Medulla oblongata (tissue), 1 donor: ENCODE measurements around the gene DXO.

Experiments
- DNase-seq: peaks from one replicate; pipeline ENCODE4 v3.0.0-alpha.2; 2015; ENCODE audit errors: extremely low spot score

DXO gene

GRCh38 chr6:31930962-31931361 lies 41.0 kb downstream of the DXO start:
- DNase-seq, result no peak

DNA sequence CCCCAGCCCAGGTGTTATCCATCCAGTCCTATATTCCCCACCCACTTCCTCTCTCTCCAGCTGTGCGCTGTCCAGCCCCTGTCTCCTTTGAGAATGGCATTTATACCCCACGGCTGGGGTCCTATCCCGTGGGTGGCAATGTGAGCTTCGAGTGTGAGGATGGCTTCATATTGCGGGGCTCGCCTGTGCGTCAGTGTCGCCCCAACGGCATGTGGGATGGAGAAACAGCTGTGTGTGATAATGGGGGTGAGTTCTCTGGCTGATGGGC lies 43.3 kb downstream of the DXO start:
- no peak for DNase-seq

GRCh38 chr6:31927863-31928671 lies 43.9 kb downstream of the DXO start:
- DNase-seq, result no peak

DNA sequence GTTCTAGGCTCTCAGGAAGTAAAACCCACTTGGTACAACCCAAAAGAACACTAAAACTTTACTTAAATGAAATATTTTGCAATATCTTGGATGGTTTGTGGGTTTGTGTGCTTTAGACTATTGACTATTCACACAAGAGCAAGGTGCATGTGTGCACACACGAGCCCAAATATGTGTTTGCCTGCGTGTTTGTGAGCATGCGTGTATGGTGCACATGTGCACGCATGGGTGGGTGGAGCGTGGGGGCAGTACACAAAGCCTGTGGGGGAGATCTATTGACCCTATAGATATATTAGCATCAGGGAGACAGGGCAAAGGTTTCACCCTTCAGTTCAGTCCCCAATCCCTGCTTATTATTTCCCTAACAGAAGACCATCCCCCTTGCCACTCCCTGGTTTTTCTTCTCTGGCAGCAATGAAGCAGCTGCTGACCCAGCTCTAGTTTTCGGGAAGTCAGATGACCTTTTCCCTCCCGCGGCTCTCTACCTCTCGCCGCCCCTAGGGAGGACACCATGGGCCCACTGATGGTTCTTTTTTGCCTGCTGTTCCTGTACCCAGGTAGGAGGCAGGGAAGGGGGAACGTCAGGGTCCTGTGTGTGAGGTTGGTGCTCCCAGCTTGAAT lies 44.6 kb downstream of the DXO start, which contains the start of gene C2:
TSS of gene C2 (plus strand) at position 476 of the 621 bp plus-strand sequence. CDS start at position 512, 36 bp downstream.
- no peak for DNase-seq

- no peak for DNase-seq
These were observed 49.0 kb downstream of the DXO start for GRCh38 chr6:31922942-31923341.

DNA sequence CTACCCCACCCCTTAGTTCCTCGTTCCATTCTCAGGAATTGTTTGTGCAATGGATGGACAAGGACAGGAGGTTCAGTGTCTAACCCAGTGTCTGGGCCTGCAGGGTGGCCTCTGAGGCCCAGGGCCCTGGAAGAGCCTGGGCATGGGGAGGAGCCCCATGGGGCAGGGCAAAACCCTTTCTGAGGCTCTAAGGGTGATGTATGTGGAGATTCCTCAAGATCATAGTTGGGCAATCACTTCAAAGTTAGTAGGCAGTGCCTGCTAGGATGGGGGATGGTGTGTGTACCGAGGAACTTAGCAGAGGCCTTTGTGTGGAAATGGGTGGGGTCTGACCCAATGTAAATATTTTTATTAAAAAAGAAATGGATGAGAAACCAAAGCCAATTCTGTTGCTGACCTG lies 51.1 kb downstream of the DXO start:
- no peak for DNase-seq
